NCI-H2107 treated with DMSO at 0.1 percent for 48 hours (cell line): ENCODE data around the gene PSMG3.

Source experiments
- DNase-seq: peaks from one replicate; lab custom pipeline; 2025; ENCODE audit not compliant: unreplicated experiment; lab: John Stamatoyannopoulos, UW

PSMG3 gene, protein sequence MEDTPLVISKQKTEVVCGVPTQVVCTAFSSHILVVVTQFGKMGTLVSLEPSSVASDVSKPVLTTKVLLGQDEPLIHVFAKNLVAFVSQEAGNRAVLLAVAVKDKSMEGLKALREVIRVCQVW

DNA sequence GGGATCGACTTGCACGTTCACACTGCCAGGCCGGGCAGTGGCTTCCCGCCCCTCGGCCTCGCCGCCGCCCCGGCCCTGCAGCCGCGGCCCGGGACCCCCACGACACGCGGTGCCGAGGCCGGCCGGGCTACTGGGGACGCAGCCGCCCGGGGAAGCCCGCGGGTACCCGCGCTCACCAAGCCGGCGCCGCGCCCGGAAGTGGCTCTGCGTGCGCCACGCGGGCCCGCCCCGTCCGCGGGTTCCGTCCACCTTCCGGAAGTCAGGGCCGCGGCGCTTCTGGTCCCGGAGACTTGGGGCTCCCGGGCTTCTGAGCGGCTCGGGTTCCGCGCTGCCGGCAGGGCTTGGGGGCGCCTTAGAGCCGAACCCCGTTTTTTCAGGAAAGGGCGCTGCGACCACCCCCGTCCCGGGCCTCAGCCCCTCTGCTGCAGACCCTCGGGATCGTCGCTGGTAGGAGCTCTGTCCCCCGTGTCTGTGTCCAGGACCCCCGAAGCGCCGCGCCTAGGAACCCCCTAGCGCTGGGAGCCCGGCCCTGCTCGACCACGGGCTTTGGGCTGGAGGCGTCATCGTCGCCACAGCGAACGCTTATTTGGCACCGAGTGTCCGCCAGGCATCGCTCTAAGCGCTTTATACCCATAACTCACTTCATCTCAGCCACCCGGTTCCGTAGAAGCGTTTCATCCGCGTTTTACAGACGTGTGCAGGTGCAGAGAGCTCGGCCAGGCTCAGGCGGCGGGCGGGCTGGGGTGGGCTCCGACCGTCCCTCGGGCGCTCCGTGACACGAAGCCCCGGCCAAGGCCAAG is at the start of gene PSMG3:
Gene PSMG3, minus strand, starts transcription at position 200 of the 800 bp plus-strand sequence. CDS start 693 bp downstream, outside the sequence.
- peak; percentile 71 for DNase-seq

DNA sequence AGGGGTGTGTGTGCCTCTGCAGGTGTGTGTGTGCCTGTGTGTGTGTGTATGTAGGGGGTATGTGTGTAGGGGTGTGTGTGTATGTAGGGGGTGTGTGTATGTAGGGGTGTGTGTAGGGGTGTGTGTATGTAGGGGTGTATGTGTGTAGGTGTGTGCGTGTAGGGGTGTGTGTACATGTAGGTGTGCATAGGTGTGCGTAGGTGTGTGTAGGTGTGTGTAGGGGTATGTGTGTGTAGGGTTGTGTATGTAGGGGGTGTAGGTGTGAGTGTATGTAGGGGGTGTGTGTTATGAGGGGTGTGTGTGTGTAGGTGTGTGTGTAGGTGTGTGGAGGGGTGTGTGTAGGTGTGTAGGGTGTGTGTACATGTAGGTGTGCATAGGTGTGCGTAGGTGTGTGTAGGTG is 48.6 kb upstream of the PSMG3 start:
- DNase-seq: no peak

DNA sequence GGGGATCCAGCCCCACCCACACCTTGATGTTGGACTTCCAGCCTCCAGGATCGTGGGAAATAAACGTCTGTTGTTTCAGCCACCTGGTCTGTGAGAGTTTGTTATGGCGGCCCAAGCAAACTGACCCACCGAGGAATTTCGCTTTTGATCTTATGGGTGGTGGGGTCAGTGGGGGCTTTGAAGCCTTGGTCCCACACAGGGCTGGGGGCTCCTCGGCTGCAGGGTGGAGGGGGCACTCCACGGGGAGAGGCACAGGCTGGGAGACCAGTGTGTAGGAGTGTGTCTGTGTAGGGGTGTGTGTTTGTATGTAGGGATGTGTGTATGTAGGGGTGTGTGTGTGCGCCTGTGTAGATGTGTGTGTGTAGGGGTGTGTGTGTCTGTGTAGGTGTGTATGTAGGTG is 48.1 kb upstream of the PSMG3 start:
- DNase-seq: no peak

DNA sequence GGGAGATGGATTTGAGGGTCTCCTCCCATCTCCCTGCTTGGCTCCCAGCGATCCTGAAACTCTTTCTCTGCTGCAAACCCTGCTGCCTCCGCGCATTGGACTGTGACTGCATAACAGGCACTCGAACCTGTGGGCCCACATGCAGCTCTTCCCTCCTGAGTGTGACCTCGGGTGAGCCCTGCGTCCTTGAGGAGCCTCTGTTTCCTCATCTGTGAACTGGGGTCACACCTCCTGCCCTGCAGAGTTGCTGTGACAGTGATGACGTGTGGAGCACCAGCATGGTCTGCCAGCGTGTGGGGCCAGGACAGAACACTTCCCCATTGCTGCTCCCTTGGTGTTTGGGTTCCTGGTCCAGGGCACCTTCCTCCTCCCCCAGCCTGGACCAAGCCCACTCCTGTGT is 46.9 kb upstream of the PSMG3 start:
- DNase-seq: no peak

DNA sequence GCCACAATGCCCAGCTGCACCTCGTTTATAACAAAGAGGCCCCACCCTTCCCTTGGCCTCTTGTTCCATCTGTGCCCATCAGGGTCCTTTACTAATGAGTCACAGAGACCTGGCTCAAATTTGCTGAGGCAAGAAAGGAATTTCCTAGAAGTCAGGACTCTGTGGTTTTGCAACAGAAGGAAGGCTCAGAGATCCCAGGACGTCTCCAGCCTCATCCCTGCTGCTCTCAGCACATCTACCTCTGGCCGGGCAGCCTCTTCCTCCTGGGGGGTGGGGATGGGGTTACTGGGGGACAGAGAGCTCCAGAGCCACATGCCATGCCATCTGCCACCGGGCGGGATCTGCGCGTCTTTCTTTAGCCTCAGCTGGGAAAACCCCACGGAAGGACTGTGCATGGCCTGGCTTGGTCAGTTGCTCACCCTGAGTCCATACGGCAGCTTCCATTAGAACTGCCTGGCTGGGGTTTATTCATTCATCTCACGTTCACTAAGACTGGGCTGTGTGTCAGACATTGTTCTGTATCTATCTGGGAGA is 41.9 kb upstream of the PSMG3 start:
- DNase-seq: no peak

DNA sequence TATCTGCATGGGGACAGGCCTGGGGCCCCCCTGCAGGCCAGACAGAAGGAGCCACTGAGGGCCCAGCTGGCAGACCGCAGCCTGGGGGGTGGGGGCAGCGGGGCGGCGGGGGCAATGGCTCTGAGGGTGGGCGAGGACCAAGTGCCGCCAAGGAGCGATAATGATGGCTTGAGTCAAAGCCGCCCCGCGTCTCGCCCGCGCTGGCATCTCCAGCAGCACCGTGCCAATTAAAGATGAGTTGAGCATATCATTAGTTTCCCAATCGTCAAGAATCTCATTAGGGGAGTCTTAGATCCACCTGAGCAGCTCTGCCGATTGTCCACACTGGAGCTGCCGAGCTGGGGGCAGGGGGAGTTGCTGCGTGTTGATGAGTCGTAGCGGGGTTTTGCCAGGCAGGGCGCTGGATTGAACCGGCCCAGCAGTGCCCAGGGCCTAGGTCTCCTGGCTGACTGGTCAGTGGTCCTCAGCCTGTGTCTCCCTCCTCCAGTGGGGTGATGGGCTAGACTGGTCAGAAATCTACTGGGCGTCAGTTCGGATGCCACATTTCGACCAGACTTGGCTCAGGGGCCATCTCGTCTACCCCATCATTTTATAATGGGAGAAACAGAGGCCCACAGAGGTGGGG is 41.0 kb upstream of the PSMG3 start:
- no peak for DNase-seq

DNA sequence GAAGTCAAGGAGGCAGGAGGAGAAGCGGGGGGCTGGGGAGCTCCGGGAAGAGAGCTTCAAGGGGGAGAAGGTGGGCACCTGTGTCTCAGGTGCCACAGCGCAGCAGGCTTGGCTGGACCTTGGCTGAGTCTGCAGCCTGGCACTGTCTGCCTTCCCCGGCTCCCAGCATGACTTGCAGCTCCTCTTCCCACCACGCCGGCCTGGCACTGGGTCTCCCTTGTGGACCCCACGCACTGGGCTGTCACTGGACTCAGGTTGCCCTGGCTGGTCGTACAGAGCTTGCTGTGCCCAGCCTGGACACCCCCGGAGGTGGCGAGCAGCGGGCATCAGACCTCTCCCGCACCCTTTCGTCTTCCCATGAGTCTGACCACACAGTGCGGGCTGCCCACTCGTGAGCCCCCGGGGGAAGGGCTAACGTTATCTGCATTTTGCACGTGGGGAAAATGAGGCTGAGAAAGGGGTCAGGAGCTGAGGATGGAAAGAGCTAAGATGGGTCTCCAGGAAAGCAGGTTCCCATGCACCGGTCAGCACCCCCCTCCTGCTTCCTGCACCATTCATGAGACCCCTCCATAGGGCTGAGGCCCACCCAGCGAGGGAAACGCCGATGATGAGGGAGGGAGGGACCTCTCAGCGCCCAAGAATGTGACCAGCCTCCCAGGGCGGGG is 40.3 kb upstream of the PSMG3 start:
- no peak for DNase-seq

DNA sequence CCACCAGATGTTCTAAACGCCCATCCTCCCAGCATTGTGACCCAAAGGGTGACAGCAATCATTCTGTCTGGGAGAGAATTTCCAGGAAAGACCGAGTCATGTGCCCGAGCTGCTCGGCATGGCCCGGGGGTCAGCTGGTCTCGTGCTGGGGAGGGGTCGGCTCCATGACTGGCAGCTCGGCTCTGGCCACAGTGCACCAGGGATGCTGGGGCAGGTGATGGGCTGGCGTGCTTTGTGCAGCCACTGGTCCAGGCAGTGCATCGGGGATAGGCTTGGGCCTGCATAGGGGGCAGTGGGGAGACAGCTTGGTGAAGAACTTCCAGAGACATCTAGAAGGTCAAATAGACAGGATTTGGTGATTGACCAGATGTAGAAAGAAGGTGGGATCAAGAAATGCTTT is 39.2 kb upstream of the PSMG3 start:
- no peak for DNase-seq

DNA sequence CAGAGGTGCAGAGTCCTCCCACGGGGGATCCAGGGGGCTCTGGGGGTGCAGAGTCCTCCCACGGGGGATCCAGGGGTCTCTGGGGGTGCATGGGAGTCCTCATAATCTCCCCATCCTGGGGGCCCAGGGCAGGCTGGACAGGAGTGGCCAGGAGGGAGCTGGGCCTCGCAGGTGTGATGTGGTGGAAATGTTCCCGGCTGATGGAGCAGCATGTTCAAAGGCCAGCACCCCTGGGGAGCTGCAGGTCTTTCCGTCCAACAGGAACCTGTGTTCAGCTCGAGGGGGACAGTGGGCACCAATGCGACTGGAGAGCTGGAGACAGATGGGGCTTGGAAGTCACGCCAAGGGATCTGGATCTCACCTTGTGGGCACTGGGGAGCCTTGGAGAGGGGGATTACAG is 38.5 kb upstream of the PSMG3 start:
- DNase-seq: no peak

DNA sequence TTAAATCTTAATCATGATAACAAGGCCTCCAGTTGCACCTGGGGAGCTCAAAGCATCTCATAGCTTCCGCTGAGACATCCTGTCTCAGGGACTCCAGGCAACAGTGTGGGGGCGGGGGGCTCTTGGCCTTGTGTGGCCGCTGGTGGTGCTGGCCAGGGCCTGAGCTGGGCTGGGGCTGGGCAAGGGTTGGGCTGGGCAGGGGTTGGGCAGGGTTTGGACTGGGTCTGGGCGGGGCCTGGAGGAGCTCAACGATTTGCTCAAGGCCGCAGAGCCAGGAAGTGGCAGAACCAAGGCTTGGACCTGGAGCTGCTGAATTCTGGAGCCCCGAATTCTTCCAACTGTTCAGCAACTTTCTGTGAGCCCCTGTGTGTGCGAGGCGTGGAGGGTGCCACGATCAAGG is 37.9 kb upstream of the PSMG3 start:
- no peak for DNase-seq

DNA sequence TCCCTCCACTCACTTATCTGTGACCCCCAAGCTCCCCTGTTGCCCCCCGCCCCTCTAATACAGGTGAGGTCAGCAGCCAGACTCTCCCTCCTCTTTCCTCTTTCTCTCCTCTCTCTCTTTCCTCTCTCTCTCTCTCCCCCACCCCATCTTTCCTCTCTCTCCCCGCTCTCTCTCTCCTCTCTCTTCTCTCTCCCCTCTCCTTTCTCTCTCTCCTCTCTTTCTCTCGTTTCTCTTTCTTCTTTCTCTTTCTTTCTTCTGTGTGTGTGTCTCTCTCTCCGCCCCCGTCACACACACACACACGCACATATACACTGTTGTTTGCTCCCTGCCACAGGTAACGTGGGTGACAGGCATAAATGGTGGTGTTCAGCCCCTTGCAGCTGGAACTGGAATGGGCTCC is 37.2 kb upstream of the PSMG3 start:
- DNase-seq: no peak

DNA sequence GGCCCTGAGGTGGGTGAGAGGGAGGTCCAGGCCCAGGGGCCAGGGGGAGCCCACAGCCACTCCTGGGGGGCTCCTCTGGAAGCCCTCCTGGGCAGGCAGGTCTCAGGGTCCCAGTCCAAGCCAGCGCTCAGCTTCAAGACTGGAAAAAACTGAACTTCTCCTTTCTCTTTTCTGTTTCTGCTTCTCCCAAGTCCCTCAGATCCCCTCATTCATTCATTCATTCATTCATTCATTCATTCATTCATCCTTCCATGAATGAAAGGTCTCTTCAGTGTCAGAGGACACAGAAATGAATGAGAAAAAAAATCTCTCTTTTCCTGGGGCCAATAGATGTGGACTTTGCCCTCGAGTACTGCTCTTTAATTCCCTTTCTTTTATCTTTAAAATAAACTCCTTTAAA is 34.6 kb upstream of the PSMG3 start:
- no peak for DNase-seq

DNA sequence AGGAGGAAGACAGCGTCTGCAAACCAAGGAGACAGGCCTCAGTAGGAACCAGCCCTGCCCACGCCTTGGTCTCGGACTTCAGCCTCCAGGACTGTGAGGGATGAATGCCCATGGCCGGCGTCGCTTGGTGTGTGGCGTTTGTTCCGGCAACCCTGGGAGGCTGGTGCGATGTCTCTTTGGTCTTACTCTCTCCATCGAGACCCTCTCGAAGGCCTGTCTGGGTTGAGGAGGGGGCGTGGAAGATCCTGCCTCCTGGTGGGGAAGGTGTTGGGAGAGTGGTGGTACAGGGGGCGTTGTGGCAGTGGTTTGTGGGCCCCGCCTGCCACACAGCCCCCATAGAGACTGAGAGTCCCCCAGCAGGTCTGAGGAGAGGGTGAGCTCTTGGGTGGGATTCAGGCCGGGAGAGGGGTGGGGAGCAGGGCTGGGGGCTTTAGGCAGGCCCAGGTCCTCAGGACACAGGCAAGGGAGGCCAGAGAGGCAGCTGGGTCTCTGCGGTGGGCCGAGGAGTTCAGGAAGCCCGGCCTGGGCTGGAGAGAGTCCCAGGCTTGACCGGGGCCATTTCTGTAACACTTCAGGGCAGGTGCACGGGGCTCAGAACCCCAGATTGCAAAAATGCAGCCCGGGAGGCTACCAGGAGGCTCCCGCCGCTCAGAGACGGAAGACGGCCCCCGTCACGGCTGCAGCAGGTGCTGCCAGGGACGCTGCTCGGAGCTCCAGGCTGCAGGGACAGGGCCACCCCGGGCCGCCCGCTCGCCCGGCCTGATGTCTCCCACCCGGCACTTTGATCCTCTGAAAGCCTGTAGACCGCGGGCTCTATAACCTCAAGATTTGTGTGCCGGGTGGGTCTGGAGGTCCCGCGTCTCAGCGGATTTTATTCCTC is 33.8 kb upstream of the PSMG3 start:
- DNase-seq: no peak

DNA sequence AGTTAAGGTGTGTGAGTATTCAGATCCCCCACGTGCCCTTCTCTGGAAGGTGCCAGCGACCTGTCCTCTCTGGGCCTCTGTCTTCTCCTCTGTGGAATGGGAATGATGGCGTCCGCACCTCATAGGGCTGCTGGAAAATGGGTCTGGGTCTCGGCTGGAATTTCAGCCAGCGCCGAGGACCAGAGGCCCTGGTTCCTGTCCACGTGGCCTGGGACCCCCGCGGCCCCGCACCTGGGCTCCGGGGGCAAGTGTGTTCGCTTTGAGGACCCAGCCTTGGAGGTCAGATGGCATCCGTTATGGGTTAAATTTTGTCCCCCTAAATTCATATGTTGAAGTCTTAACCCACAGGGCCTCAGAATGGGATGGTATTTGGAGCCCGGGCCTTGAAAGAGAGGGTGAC is 32.6 kb upstream of the PSMG3 start:
- no peak for DNase-seq

DNA sequence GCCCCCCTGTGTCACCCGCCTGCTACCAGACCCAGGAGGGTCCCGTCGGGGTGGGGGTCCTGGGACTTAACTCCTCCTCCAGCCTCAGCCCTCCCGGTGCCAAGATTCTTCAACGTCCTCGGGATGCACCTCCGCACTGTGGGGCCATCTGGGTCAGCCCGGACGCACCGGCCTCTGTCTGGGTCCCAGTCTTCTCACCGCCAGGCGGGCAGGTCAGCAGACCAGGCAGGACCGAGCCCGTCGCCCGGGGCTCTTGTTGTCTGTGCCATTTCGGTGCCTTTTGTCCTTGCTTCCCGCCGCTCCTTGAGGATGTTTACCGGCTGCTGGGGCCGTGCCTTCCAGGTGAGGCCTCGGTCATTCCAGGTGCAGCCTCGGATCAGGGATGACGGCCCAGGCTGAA is 32.1 kb upstream of the PSMG3 start:
- no peak for DNase-seq

DNA sequence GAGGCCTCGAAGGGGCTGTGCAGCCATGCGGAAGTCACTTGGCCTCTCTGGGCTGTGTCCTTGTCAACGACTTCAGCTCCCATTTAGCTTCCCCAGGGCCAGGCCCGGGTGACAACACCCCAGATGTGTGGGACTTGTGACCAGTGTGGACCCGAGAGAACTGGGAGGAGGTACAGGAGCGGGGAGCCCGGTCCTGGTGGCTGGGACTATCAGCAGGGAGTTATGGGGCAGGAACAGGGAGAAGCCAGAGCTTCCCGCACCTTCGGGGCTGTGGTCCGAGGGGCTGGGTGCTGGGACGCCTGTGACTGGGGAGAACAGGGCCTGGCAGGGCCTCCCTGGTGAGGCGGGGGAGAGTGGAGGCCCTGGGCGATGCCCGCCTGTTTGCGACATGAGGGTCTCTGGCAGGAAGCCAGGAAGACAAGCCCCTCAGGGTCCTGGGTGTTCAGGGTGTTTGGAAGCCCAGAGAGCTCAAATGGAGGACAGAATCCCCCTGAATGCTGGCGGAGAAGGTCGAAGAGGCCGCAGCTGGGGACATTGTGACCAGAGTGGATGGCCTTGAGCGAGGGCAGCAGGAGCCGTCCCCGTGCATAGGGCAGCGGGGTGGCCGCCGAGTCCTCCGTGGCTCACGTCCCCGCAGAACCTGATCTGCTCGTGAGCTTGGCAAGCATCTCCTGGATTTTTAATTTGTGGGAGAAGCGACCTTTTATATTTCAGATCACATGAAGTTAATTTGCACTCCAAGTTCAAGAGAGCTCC is 30.0 kb upstream of the PSMG3 start:
- DNase-seq: no peak

DNA sequence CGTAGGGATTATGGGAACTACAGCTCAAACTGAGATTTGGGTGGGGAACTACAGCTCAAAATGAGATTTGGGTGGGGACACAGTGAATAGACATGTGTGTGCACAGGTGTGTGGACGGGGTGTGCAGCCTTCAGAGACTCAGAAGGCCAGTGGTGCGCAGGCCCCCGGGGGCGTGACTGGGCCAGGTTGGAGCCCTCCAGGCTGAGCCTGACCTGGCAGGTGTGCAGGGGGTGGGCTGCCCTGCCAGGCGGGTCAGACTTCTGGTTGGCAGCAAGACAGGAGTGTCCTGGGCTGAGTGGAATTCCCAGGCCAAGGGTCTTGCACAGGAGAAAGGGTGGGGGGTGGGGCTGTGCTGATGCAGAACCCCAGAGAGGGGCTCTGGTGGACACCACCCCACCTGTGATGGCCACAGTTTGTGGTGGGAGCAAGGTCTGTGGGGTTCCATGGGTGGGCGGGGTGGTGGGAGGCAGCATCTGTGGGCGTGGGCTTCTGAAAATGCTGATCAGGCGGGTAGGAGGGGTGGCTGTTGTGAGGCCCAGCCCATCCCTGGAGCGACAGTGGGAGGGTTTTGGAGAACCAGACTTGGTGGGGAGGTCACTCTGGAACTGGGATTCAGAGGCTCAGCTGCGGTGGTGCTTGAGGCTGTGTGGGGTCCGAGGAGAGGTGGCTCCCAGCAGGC is 29.3 kb upstream of the PSMG3 start:
- DNase-seq: no peak

DNA sequence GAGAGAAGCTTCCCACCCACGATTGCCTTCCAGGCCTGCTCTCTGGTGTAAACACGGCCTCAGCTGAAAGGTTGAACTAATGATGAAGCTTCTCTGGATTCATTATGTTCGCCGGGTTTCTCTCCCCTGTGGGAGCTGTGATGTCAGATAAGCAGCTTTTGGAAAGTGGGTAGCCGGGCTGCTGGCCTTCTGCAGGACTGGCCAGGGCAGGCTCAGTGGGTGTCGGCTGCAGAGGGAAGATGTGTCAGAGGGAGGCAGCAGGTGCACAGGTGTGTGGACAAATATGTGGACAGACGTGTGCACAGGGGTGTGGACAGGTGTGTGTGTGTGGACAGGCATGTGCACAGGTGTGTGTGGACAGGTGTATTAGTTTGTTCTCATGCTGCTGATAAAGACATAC is 28.5 kb upstream of the PSMG3 start:
- DNase-seq: no peak

DNA sequence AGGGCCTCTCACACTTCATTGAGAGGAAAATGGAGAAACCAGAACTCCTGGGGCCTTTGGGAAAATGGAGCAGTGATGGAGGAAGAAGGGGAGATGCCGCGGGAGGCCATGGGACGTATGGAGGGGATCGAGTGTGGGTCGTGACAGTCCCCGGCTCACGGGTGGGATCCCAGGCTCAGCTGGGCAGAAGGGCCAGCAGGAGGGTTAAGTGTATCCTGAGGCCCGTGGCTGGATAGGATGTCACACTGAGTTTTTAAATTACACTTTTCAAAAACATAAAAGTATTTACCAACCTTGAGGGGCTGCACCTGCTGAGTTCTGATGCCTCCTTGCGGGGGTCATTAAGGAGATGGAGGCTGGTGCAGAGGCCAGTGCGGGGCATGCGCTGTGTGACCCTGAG is 28.0 kb upstream of the PSMG3 start:
- no peak for DNase-seq
